Activated CD8-positive, alpha-beta memory T cell treated with anti-CD3 and anti-CD28 coated beads, Interleukin-2, amount 10 ng/mL, durations not matched to agents 7 days and 5 days (primary cell): Measurements from ENCODE around the gene DHRS11. TPM values are rescaled to one million over a fixed set of nuclear protein-coding genes. Genes with fewer than 3 reads are reported as not detected.
A peak's percentile ranks its signal among the peaks of the same experiment; 100 is the strongest.
"Not testable (repeated sequence)": the region's sequence is repeated elsewhere in the genome, so short reads cannot be mapped to it uniquely, and the experiment has no call there.

Experiments
- ATAC-seq: fragments of 150-1000 bp; cut with Tn5 transposase; one replicate; pipeline ENCODE4 v1.10.0; 2021; ENCODE audit warnings: moderate library complexity
- CTCF ChIA-PET: fragments of 350-600 bp; sonication (Branson Sonifier 250); formaldehyde crosslinking; loops from one replicate; lab custom pipeline; 2021; ENCODE audit warnings: antibody characterized with exemption; lab: Charles Lee
- DNase-seq: peaks from one replicate; pipeline ENCODE4 v3.0.0-alpha.2; 2020
- H3K27ac Mint-ChIP-seq: one replicate; pipeline ENCODE4 v1.8.0; 2021; ENCODE audit warnings: mild to moderate bottlenecking, mixed read lengths
- H3K27me3 Mint-ChIP-seq: one replicate; pipeline ENCODE4 v1.8.0; 2021; ENCODE audit warnings: mixed read lengths
- H3K36me3 Mint-ChIP-seq: one replicate; pipeline ENCODE4 v1.8.0; 2021; ENCODE audit warnings: mild to moderate bottlenecking, mixed read lengths
- H3K4me1 Mint-ChIP-seq: one replicate; pipeline ENCODE4 v1.8.0; 2021; ENCODE audit warnings: mixed read lengths
- H3K4me3 Mint-ChIP-seq: one replicate; pipeline ENCODE4 v1.8.0; 2021; ENCODE audit warnings: mild to moderate bottlenecking, moderate library complexity, mixed read lengths
- H3K9me3 Mint-ChIP-seq: one replicate; pipeline ENCODE4 v1.8.0; 2022; ENCODE audit warnings: low read depth, mixed read lengths
- total RNA-seq, 2 experiments: library from RNA; stranded (reverse); gene quantifications; one replicate each; pipeline ENCODE4 v1.2.3, GENCODE V29; 2021

Gene DHRS11
- total RNA-seq, 2 experiments from 2014 or later, result 4.5 to 8.0 TPM

- CTCF ChIA-PET, result interaction anchor here (1.5 to 5.1 kb wide), 2 partner anchors 9 to 62 kb away, joined by 3 to 42 read pairs; partner anchors contain the start of genes MYO19 and PIGW
- no peaks in the 10 kb centered on the region for H3K9me3 Mint-ChIP-seq
- DNase-seq (no peak), ATAC-seq (no peak)
- peaks cover 1% of the 10 kb centered on the region for H3K36me3 Mint-ChIP-seq
- no peaks in the 10 kb centered on the region for H3K27me3 Mint-ChIP-seq
- peaks cover 23% of the 10 kb centered on the region for H3K4me1 Mint-ChIP-seq
- no peak overlapping the region for H3K4me3 Mint-ChIP-seq
- no peak overlapping the region for H3K27ac Mint-ChIP-seq
Observed at GRCh38 chr17:36598951-36599401, 7.3 kb downstream of the DHRS11 start.

- Mint-ChIP-seq H3K9me3 (no peaks in the 10 kb centered on the region), H3K27ac (no peak overlapping the region), H3K36me3 (peaks cover 1% of the 10 kb centered on the region), H3K4me1 (peaks cover 30% of the 10 kb centered on the region), H3K4me3 (no peak overlapping the region), H3K27me3 (no peaks in the 10 kb centered on the region)
- CTCF ChIA-PET, result interaction anchor here (1.5 to 5.1 kb wide), 2 partner anchors 9 to 63 kb away, joined by 3 to 42 read pairs; partner anchors contain the start of genes MYO19 and PIGW
- DNase-seq (no peak), ATAC-seq (no peak)
Observed at GRCh38 chr17:36599546-36600250, 8.0 kb downstream of the DHRS11 start.

DNA sequence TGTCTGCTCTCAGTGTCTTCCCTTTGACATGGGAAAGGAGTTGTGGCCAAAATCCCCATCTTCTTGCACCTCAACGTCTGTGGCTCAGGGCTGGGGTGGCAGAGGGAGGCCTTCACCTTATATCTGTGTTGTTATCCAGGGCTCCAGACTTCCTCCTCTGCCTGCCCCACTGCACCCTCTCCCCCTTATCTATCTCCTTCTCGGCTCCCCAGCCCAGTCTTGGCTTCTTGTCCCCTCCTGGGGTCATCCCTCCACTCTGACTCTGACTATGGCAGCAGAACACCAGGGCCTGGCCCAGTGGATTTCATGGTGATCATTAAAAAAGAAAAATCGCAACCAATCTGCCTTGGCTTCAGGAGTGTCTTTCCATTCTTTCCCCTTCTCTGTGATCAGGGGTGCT lies 8.8 kb downstream of the DHRS11 start:
- H3K27me3 Mint-ChIP-seq, result no peaks in the 10 kb centered on the region
- CTCF ChIA-PET, result interaction anchor here (1.5 to 5.1 kb wide), 5 partner anchors 9 to 773 kb away, joined by 6 to 65 read pairs (median 42); partner anchors contain the start of genes DHRS11, MYO19 and PIGW
- H3K4me1 Mint-ChIP-seq, result peaks cover 33% of the 10 kb centered on the region
- DNase-seq (no peak), ATAC-seq (no peak)
- peaks cover 2% of the 10 kb centered on the region for H3K36me3 Mint-ChIP-seq
- no peaks in the 10 kb centered on the region for H3K9me3 Mint-ChIP-seq
- H3K4me3 Mint-ChIP-seq, result peak overlapping the region; percentile 85
- H3K27ac Mint-ChIP-seq, result peak overlapping the region; percentile 87

DNA sequence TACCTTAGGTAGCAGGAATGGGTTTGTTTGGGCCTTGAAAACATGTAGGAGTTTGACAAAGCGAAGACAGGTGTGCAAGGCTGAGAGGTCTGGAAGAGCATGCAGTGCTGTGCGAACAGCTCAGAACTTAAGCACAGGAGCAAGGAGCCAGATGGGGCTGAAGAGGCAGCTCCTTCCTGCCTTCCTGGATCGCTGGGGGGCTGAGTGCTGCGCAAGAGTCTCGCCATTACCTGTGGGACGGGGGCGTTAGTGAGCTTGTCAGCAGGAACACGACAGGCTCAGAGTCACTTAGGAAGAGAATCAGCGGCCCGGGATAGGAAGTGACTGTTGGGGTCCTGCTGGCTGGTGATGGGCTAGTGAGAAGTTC lies 9.2 kb downstream of the DHRS11 start:
- Mint-ChIP-seq H3K27ac (peak overlapping the region; percentile 87), H3K4me3 (peak overlapping the region; percentile 85), H3K4me1 (peaks cover 38% of the 10 kb centered on the region), H3K9me3 (no peaks in the 10 kb centered on the region), H3K36me3 (peaks cover 5% of the 10 kb centered on the region), H3K27me3 (no peaks in the 10 kb centered on the region)
- ATAC-seq, result peak; percentile 13
- CTCF ChIA-PET, result interaction anchor here (1.3 to 5.1 kb wide), 9 partner anchors 9 to 773 kb away, joined by 3 to 65 read pairs (median 15); partner anchors contain the start of genes DHRS11, MYO19 and PIGW
- DNase-seq, result no peak

DNA sequence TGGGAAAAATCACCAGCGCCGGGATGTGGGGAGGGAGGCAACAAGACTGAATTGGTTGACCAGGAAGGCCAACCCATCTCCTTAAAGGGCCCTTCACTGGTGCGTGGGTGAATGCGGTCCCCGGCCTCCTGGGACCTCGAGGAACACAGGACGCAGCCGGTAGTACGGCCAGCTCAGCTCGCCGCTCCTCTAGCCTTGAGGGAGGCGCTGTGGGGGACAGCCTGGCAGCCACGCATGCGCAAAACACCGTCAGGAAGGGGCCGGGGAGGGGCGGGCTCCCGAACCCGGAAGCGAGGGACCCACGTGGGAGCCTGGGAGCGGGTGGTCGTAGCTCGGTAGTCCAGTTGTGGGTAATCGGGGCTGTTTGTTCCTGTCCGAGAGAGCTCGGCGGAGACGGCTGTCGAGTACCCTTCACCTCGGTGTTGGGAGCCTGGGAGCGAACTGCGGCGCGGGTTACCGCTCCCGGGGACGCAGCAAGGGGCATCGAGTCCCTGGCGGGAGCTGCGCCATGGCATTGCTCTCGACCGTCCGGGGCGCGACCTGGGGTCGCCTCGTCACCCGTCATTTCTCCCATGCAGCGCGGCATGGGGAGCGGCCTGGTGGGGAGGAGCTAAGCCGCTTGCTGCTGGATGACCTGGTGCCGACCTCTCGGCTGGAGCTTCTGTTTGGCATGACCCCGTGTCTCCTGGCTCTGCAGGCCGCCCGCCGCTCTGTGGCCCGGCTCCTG lies 9.8 kb downstream of the DHRS11 start, which contains the start of gene MRM1:
Gene MRM1 (plus strand): TSS at position 281 of the 727 bp plus-strand sequence. CDS start 228 bp downstream, at position 509.
- CTCF ChIA-PET, result interaction anchor here (0.7 to 5.1 kb wide), 18 partner anchors 10 to 772 kb away, joined by 3 to 65 read pairs (median 6); partner anchors contain the start of genes DHRS11, MYO19 and PIGW
- DNase-seq, result peak; percentile 96
- Mint-ChIP-seq H3K27me3 (no peaks in the 10 kb centered on the region), H3K36me3 (peaks cover 5% of the 10 kb centered on the region), H3K4me3 (peak within 1 kb of the TSS; percentile 85), H3K4me1 (peaks cover 41% of the 10 kb centered on the region), H3K9me3 (no peaks in the 10 kb centered on the region), H3K27ac (peak within 1 kb of the TSS; percentile 87)
- peak; percentile 92 for ATAC-seq

- Mint-ChIP-seq H3K4me3 (peak overlapping the region; percentile 85), H3K36me3 (peaks cover 5% of the 10 kb centered on the region), H3K4me1 (peaks cover 41% of the 10 kb centered on the region), H3K27me3 (no peaks in the 10 kb centered on the region), H3K27ac (peak overlapping the region; percentile 87), H3K9me3 (no peaks in the 10 kb centered on the region)
- no peak for DNase-seq
- peak; percentile 20 for ATAC-seq
- CTCF ChIA-PET, result interaction anchor here (0.7 to 5.1 kb wide), 37 partner anchors 10 to 771 kb away, joined by 3 to 65 read pairs (median 5); partner anchors contain the start of genes AATF, DHRS11, GGNBP2 and MYO19
Observed at GRCh38 chr17:36602030-36602748, 10.5 kb downstream of the DHRS11 start.

- H3K4me1 Mint-ChIP-seq, result peaks cover 41% of the 10 kb centered on the region
- H3K9me3 Mint-ChIP-seq, result no peaks in the 10 kb centered on the region
- no peaks in the 10 kb centered on the region for H3K27me3 Mint-ChIP-seq
- peak overlapping the region; percentile 87 for H3K27ac Mint-ChIP-seq
- DNase-seq (peak; percentile 84), ATAC-seq (no peak)
- CTCF ChIA-PET, result interaction anchor here (0.7 to 5.1 kb wide), 32 partner anchors 9 to 773 kb away, joined by 3 to 65 read pairs (median 4); partner anchors contain the start of genes AATF, C17orf78, DHRS11 and GGNBP2
- H3K4me3 Mint-ChIP-seq, result peak overlapping the region; percentile 85
- peaks cover 5% of the 10 kb centered on the region for H3K36me3 Mint-ChIP-seq
Observed at GRCh38 chr17:36602924-36603384, 11.3 kb downstream of the DHRS11 start.

GRCh38 chr17:36605028-36605427 lies 13.3 kb downstream of the DHRS11 start:
- H3K4me1 Mint-ChIP-seq, result peaks cover 42% of the 10 kb centered on the region
- H3K27ac Mint-ChIP-seq, result not testable (repeated sequence)

DNA sequence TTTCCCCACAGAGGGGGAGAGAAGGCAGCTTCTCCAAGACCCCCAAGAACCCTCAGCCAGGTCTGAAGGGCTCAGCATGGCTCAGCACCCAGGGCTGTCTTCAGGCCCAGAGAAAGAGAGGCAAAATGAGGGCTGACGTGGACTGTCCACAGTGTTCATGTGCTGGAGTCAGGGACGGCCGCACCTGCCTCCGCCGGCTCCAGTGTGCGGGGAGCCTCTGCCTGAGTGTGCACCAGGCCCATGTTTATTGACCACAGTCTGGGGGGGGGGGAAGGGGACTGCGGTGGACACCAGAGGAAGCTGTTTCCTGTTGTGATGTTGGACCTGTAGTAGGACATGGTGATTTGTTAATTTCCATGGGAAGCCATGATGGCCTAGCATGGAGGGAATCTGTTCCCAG lies 16.6 kb downstream of the DHRS11 start:
- ATAC-seq, result no peak
- Mint-ChIP-seq H3K27me3 (no peaks in the 10 kb centered on the region), H3K27ac (no peak overlapping the region), H3K4me3 (no peak overlapping the region), H3K36me3 (peaks cover 5% of the 10 kb centered on the region), H3K9me3 (no peaks in the 10 kb centered on the region), H3K4me1 (peaks cover 25% of the 10 kb centered on the region)
- CTCF ChIA-PET, result interaction anchor here (0.7 to 1.5 kb wide), 2 partner anchors 9 to 1412 kb away, joined by 3 to 4 read pairs; no protein-coding TSS in a partner anchor
- DNase-seq, result no peak

More at GRCh38 chr17:36605028-36605427, 13.3 kb downstream of the DHRS11 start:
- H3K9me3 Mint-ChIP-seq, H3K4me3 Mint-ChIP-seq, DNase-seq, H3K36me3 Mint-ChIP-seq, H3K27me3 Mint-ChIP-seq, ATAC-seq: not testable (repeated sequence)
- CTCF ChIA-PET, result interaction anchor here (4.1 kb wide), 1 partner anchor 443 kb away, joined by 22 read pairs; no protein-coding TSS in a partner anchor

DNA sequence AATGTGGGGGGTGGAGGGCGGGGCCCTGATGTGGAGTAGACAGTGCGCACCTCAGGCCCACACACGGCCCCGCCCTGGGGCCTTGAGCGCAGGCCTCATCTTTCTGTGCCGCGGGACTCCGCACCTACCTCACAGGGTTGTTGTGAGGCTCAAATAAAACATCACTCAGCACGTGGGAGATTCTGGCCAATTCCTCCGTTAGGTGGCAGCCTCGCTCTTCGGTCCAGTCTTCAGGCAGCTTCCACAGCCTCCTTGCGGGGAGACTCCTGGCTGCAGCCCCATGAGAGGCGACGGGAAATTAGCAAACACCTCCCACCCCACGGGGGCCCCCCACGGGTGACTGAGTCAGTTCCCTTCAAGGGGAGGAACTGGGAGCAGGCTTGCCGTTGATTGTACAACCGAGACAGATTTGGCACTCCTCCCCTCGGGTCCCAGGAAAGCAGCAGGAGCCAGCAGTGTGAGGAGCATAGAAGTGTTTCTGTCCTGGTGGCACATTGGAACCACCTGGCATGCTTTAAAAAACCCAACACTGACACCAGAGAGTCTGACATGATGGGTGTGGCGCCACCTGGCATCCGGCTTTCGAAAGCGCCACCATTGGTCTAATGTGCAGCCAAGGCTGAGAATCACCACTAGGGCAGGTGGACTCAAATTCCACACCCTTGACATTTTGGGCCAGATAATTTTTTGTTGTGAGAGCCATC lies 17.3 kb downstream of the DHRS11 start:
- H3K27ac Mint-ChIP-seq, result no peak overlapping the region
- peaks cover 5% of the 10 kb centered on the region for H3K36me3 Mint-ChIP-seq
- ATAC-seq (no peak), DNase-seq (no peak)
- no peaks in the 10 kb centered on the region for H3K27me3 Mint-ChIP-seq
- H3K9me3 Mint-ChIP-seq, result no peaks in the 10 kb centered on the region
- peaks cover 21% of the 10 kb centered on the region for H3K4me1 Mint-ChIP-seq
- CTCF ChIA-PET, result interaction anchor here (0.7 to 1.5 kb wide), 2 partner anchors 10 to 1413 kb away, joined by 3 to 4 read pairs; no protein-coding TSS in a partner anchor
- H3K4me3 Mint-ChIP-seq, result no peak overlapping the region

DNA sequence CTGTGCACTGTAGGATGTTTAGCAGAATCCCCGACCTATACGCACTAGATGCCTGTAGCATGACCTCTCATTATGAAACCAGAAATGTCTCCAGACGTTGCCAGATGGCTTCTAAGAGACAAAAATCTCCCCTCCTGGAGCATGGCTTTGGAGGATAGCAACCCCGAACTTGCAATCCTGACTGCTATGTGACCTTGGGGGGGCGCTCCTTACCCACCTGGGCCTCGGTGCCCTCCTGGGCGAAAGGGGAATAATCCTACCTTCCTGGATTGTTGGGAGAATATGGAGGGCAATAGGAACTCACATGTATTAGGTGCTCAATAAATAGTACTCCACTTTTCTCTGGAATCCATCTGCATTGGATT lies 17.8 kb downstream of the DHRS11 start:
- DNase-seq, result no peak
- Mint-ChIP-seq H3K4me1 (peaks cover 16% of the 10 kb centered on the region), H3K4me3 (no peak overlapping the region), H3K27ac (no peak overlapping the region), H3K36me3 (peaks cover 5% of the 10 kb centered on the region), H3K27me3 (no peaks in the 10 kb centered on the region), H3K9me3 (no peaks in the 10 kb centered on the region)
- no peak for ATAC-seq
- CTCF ChIA-PET, result no interaction called here

DNA sequence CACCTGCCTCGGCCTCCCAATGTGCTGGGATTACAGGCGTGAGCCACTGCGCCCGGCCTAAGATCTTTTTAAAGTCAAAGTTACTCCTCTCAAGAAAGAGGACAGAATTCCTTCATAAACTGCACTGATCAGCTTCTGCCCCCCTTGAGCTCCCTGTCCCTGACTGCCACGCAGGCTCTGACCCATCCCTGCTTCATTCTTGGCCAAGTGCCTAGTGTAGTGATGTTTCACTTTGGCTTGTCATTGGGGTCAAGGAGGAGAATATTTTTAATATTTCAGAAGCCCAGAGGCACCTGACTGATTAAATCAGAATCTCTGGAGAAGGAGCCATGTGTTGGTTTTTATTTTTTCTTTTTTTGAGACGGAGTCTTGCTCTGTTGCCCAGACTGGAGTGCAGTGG lies 18.8 kb downstream of the DHRS11 start:
- peaks cover 3% of the 10 kb centered on the region for H3K36me3 Mint-ChIP-seq
- H3K4me1 Mint-ChIP-seq, result peaks cover 11% of the 10 kb centered on the region
- ATAC-seq, result no peak
- H3K27ac Mint-ChIP-seq, result no peak overlapping the region
- H3K27me3 Mint-ChIP-seq, result no peaks in the 10 kb centered on the region
- CTCF ChIA-PET, result interaction anchor here (0.7 to 3.2 kb wide), 5 partner anchors 8 to 676 kb away, joined by 3 to 13 read pairs (median 3); partner anchors contain the start of gene MRM1
- DNase-seq, result no peak
- H3K9me3 Mint-ChIP-seq, result no peaks in the 10 kb centered on the region
- no peak overlapping the region for H3K4me3 Mint-ChIP-seq
